ENCODE results near the gene IL6.
"Not testable (repeated sequence)": the region's sequence is repeated elsewhere in the genome, so short reads cannot be mapped to it uniquely, and the experiment has no call there.

DNA sequence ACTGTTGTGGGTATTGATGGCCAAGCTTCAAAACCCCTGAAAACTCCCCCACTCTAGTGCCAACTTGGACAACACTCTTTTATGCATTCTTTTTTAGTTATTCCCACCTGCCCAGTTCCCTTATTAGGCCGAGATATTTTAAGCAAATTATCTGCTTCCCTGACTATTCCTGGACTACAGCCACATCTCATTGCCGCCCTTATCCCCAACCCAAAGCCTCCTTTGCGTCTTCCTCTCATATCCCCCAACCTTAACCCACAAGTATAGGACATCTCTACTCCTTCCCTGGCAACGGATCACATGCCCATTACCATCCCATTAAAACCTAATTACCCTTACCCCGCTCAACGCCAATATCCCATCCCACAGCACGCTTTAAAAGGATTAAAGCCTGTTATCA lies 21.1 kb upstream of the IL6 start:
- TF ChIP-seq REST (IDR thresholded peaks at IDR 0.05; ENCODE audit: borderline replicate concordance in 1 of 2, low read depth in 1 of 2, low read length in 2 of 2); ZNF496 (CRISPR knock-in tag; IDR thresholded peaks at IDR 0.05; ENCODE audit: insufficient replicate concordance); SMAD1 (CRISPR knock-in tag; IDR thresholded peaks at IDR 0.05; ENCODE audit: borderline replicate concordance, low read depth); PHF8 (CRISPR knock-in tag; IDR thresholded peaks at IDR 0.05); MAFK (conservative IDR thresholded peaks at IDR 0.05 in 1 of 2, IDR thresholded peaks at IDR 0.05 in 1 of 2; ENCODE audit: low read length in 2 of 2); ATF3 (CRISPR knock-in tag; IDR thresholded peaks at IDR 0.05); ZBTB40 (IDR thresholded peaks at IDR 0.05); ZBTB40 (CRISPR knock-in tag; IDR thresholded peaks at IDR 0.05); STAT5B (CRISPR knock-in tag; IDR thresholded peaks at IDR 0.05); POLR2A (IDR thresholded peaks at IDR 0.05; ENCODE audit: insufficient read depth in 1 of 2, low read depth in 2 of 2, low read length in 2 of 2): not testable (repeated sequence)
- TF ChIP-seq, protein P1, sequence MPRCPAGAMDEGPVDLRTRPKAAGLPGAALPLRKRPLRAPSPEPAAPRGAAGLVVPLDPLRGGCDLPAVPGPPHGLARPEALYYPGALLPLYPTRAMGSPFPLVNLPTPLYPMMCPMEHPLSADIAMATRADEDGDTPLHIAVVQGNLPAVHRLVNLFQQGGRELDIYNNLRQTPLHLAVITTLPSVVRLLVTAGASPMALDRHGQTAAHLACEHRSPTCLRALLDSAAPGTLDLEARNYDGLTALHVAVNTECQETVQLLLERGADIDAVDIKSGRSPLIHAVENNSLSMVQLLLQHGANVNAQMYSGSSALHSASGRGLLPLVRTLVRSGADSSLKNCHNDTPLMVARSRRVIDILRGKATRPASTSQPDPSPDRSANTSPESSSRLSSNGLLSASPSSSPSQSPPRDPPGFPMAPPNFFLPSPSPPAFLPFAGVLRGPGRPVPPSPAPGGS (CRISPR knock-in tag; IDR thresholded peaks at IDR 0.05), result not testable (repeated sequence)
- TF ChIP-seq, protein P2, sequence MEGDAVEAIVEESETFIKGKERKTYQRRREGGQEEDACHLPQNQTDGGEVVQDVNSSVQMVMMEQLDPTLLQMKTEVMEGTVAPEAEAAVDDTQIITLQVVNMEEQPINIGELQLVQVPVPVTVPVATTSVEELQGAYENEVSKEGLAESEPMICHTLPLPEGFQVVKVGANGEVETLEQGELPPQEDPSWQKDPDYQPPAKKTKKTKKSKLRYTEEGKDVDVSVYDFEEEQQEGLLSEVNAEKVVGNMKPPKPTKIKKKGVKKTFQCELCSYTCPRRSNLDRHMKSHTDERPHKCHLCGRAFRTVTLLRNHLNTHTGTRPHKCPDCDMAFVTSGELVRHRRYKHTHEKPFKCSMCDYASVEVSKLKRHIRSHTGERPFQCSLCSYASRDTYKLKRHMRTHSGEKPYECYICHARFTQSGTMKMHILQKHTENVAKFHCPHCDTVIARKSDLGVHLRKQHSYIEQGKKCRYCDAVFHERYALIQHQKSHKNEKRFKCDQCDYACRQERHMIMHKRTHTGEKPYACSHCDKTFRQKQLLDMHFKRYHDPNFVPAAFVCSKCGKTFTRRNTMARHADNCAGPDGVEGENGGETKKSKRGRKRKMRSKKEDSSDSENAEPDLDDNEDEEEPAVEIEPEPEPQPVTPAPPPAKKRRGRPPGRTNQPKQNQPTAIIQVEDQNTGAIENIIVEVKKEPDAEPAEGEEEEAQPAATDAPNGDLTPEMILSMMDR (CRISPR knock-in tag; IDR thresholded peaks at IDR 0.05), result not testable (repeated sequence)

All from HepG2 (cell line).